ENCODE results near the gene AGBL4. TPM values are rescaled to one million over a fixed set of nuclear protein-coding genes. Genes with fewer than 3 reads are reported as not detected.

The AGBL4 gene
- total and polyA plus RNA-seq, 2 of the 13 experiments (the other 11 are each of a cell fraction or from before 2014, with no cell fraction given), result not detected

DNA sequence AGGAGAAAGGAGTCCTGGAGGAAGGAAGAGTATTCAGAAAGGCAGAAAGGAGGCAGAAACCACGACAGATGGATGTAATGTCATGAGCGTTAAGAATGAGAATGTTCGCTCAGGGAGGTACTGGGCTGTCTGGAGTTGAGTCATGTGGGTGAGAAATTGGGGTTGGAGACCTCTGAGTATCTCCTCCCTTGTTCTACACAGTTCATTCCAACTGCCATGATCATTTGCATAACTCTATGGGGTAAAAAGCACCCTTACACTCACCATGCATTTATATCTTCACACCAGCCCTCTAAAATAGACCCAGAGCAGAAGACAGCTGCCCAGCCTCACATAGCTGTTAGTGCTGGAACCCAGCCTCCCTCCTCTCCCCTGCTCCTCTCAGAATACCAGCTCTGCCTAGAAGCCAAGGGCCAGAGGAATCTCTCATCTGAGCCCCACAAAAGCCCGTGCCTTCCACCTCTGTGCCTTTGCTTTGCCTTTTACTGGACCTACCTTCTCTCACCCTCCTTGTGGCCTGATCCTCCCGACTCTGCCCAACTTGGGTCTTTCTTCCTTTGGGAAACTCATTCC, 1332.2 kb downstream of the AGBL4 start:
- Histone ChIP-seq H3K4me1 (ENCODE audit: insufficient read depth, low read length) (no peaks in the 10 kb centered on the region), H2AFZ (ENCODE audit: low read length) (no peak overlapping the region), H3K27me3 (ENCODE audit: control insufficient read depth in 1 of 2, insufficient read depth in 2 of 2, low read length in 2 of 2) (no peaks in the 10 kb centered on the region; a peak in 2 of 5 replicates), H3K9me3 (ENCODE audit: low read length) (no peaks in the 10 kb centered on the region), H3K4me3 (replicated peaks in 1 of 3; ENCODE audit: insufficient read depth in 1 of 3, low read depth in 2 of 3, low read length in 3 of 3) (no peak overlapping the region), H3K4me2 (ENCODE audit: low read depth, low read length) (no peak overlapping the region), H3K9ac (ENCODE audit: insufficient read depth, low read depth, low read length) (no peak overlapping the region), H3K27ac (ENCODE audit: extremely low read length, insufficient read depth, low read length) (no peak overlapping the region), H3K79me2 (ENCODE audit: insufficient read depth, low read length) (no peaks in the 10 kb centered on the region), H4K20me1 (ENCODE audit: insufficient read depth, low read length) (no peaks in the 10 kb centered on the region), H3K36me3 (replicated peaks in 1 of 2; ENCODE audit: control insufficient read depth in 1 of 2, insufficient read depth in 2 of 2, low read length in 2 of 2) (no peaks in the 10 kb centered on the region)
- 18% methylated on average over 5 of the region's 5 CpGs for WGBS (ENCODE audit: low lambda C conversion rate)
- POLR2A ChIA-PET, result no interaction called here
- ATAC-seq (no peak), DNase-seq (ENCODE audit: low spot score) (no peak), FAIRE-seq (no peak)
- no TSS peak for BruUV-seq (replicated peaks)
- in situ Hi-C loops (cut with HindIII; ENCODE audit: extremely low pct_ligation_motif_present, low pct_unique_long_range_greater_than_20kb), result loop anchor here (10.0 kb wide), 1 partner anchor 117 kb away; no protein-coding TSS in a partner anchor
- intact Hi-C loops (cut with micrococcal nuclease; ENCODE audit: unreplicated experiment), result no loop called here
- CTCF ChIA-PET (ENCODE audit: low intra/inter-chr PET ratio, low total read pairs), result no interaction called here
- TF ChIP-seq, protein P1, sequence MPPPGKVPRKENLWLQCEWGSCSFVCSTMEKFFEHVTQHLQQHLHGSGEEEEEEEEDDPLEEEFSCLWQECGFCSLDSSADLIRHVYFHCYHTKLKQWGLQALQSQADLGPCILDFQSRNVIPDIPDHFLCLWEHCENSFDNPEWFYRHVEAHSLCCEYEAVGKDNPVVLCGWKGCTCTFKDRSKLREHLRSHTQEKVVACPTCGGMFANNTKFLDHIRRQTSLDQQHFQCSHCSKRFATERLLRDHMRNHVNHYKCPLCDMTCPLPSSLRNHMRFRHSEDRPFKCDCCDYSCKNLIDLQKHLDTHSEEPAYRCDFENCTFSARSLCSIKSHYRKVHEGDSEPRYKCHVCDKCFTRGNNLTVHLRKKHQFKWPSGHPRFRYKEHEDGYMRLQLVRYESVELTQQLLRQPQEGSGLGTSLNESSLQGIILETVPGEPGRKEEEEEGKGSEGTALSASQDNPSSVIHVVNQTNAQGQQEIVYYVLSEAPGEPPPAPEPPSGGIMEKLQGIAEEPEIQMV (CRISPR knock-in tag; IDR thresholded peaks at IDR 0.05; ENCODE audit: low read depth), result no peak
- TF ChIP-seq, protein P2, sequence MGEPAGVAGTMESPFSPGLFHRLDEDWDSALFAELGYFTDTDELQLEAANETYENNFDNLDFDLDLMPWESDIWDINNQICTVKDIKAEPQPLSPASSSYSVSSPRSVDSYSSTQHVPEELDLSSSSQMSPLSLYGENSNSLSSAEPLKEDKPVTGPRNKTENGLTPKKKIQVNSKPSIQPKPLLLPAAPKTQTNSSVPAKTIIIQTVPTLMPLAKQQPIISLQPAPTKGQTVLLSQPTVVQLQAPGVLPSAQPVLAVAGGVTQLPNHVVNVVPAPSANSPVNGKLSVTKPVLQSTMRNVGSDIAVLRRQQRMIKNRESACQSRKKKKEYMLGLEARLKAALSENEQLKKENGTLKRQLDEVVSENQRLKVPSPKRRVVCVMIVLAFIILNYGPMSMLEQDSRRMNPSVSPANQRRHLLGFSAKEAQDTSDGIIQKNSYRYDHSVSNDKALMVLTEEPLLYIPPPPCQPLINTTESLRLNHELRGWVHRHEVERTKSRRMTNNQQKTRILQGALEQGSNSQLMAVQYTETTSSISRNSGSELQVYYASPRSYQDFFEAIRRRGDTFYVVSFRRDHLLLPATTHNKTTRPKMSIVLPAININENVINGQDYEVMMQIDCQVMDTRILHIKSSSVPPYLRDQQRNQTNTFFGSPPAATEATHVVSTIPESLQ (CRISPR knock-in tag; conservative IDR thresholded peaks at IDR 0.05), result no peak
- TF ChIP-seq, protein P3, sequence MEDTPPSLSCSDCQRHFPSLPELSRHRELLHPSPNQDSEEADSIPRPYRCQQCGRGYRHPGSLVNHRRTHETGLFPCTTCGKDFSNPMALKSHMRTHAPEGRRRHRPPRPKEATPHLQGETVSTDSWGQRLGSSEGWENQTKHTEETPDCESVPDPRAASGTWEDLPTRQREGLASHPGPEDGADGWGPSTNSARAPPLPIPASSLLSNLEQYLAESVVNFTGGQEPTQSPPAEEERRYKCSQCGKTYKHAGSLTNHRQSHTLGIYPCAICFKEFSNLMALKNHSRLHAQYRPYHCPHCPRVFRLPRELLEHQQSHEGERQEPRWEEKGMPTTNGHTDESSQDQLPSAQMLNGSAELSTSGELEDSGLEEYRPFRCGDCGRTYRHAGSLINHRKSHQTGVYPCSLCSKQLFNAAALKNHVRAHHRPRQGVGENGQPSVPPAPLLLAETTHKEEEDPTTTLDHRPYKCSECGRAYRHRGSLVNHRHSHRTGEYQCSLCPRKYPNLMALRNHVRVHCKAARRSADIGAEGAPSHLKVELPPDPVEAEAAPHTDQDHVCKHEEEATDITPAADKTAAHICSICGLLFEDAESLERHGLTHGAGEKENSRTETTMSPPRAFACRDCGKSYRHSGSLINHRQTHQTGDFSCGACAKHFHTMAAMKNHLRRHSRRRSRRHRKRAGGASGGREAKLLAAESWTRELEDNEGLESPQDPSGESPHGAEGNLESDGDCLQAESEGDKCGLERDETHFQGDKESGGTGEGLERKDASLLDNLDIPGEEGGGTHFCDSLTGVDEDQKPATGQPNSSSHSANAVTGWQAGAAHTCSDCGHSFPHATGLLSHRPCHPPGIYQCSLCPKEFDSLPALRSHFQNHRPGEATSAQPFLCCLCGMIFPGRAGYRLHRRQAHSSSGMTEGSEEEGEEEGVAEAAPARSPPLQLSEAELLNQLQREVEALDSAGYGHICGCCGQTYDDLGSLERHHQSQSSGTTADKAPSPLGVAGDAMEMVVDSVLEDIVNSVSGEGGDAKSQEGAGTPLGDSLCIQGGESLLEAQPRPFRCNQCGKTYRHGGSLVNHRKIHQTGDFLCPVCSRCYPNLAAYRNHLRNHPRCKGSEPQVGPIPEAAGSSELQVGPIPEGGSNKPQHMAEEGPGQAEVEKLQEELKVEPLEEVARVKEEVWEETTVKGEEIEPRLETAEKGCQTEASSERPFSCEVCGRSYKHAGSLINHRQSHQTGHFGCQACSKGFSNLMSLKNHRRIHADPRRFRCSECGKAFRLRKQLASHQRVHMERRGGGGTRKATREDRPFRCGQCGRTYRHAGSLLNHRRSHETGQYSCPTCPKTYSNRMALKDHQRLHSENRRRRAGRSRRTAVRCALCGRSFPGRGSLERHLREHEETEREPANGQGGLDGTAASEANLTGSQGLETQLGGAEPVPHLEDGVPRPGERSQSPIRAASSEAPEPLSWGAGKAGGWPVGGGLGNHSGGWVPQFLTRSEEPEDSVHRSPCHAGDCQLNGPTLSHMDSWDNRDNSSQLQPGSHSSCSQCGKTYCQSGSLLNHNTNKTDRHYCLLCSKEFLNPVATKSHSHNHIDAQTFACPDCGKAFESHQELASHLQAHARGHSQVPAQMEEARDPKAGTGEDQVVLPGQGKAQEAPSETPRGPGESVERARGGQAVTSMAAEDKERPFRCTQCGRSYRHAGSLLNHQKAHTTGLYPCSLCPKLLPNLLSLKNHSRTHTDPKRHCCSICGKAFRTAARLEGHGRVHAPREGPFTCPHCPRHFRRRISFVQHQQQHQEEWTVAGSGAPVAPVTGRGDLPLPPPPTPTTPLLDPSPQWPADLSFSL (CRISPR knock-in tag; IDR thresholded peaks at IDR 0.05), result no peak
- TF ChIP-seq KMT2A (CRISPR knock-in tag; IDR thresholded peaks at IDR 0.05) (no peak), ZNF713 (CRISPR knock-in tag; IDR thresholded peaks at IDR 0.05) (no peak), CHCHD3 (CRISPR knock-in tag; IDR thresholded peaks at IDR 0.05) (no peak), TGIF2 (CRISPR knock-in tag; IDR thresholded peaks at IDR 0.05) (no peak), ZFX (CRISPR knock-in tag; IDR thresholded peaks at IDR 0.05; ENCODE audit: low read depth) (no peak)
- TF ChIP-seq, protein P4, sequence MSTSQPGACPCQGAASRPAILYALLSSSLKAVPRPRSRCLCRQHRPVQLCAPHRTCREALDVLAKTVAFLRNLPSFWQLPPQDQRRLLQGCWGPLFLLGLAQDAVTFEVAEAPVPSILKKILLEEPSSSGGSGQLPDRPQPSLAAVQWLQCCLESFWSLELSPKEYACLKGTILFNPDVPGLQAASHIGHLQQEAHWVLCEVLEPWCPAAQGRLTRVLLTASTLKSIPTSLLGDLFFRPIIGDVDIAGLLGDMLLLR (CRISPR knock-in tag; IDR thresholded peaks at IDR 0.05), result no peak
- TF ChIP-seq, protein P5, sequence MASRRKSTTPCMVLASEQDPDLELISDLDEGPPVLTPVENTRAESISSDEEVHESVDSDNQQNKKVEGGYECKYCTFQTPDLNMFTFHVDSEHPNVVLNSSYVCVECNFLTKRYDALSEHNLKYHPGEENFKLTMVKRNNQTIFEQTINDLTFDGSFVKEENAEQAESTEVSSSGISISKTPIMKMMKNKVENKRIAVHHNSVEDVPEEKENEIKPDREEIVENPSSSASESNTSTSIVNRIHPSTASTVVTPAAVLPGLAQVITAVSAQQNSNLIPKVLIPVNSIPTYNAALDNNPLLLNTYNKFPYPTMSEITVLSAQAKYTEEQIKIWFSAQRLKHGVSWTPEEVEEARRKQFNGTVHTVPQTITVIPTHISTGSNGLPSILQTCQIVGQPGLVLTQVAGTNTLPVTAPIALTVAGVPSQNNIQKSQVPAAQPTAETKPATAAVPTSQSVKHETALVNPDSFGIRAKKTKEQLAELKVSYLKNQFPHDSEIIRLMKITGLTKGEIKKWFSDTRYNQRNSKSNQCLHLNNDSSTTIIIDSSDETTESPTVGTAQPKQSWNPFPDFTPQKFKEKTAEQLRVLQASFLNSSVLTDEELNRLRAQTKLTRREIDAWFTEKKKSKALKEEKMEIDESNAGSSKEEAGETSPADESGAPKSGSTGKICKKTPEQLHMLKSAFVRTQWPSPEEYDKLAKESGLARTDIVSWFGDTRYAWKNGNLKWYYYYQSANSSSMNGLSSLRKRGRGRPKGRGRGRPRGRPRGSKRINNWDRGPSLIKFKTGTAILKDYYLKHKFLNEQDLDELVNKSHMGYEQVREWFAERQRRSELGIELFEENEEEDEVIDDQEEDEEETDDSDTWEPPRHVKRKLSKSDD (CRISPR knock-in tag; IDR thresholded peaks at IDR 0.05; ENCODE audit: low read depth), result no peak
